Renal cortical epithelial cell (primary cell): Measurements from ENCODE around the gene ERBB4. TPM values are rescaled to one million over a fixed set of nuclear protein-coding genes. Genes with fewer than 3 reads are reported as not detected.
"Not testable (repeated sequence)": the region's sequence is repeated elsewhere in the genome, so short reads cannot be mapped to it uniquely, and the experiment has no call there.

Experiments used
- DNase-seq: peaks from one replicate; pipeline ENCODE4 v3.0.0-alpha.2; 2011; ENCODE audit warnings: low read depth
- total RNA-seq: library from RNA; depleted of rRNA; stranded (reverse); fragments of >200 nt; gene quantifications from 2 replicates; pipeline ENCODE4 v1.2.3, GENCODE V29; 2014

Gene ERBB4
- total RNA-seq, 1 donor from 2014 or later, result 40.7 TPM

GRCh38 chr2:212153923-212154322, 384.7 kb downstream of the ERBB4 start:
- DNase-seq, result no peak

- peak; percentile 13 for DNase-seq
Observed at GRCh38 chr2:212147921-212148513, 390.6 kb downstream of the ERBB4 start.

- DNase-seq, result no peak
Observed at GRCh38 chr2:212146416-212146815, 392.2 kb downstream of the ERBB4 start.

GRCh38 chr2:212145121-212145520, 393.5 kb downstream of the ERBB4 start:
- peak; percentile 60 for DNase-seq

GRCh38 chr2:212142631-212143030, 396.0 kb downstream of the ERBB4 start:
- no peak for DNase-seq

GRCh38 chr2:212141499-212141898, 397.1 kb downstream of the ERBB4 start:
- no peak for DNase-seq

- DNase-seq, result no peak
Observed at GRCh38 chr2:212136216-212136795, 402.3 kb downstream of the ERBB4 start.

GRCh38 chr2:212135739-212136138, 402.9 kb downstream of the ERBB4 start:
- no peak for DNase-seq

GRCh38 chr2:212133337-212133736, 405.3 kb downstream of the ERBB4 start:
- DNase-seq, result no peak

GRCh38 chr2:212124598-212124997, 414.0 kb downstream of the ERBB4 start:
- no peak for DNase-seq

- no peak for DNase-seq
Observed at GRCh38 chr2:212119591-212119990, 419.0 kb downstream of the ERBB4 start.

GRCh38 chr2:212117926-212118325, 420.7 kb downstream of the ERBB4 start:
- no peak for DNase-seq

GRCh38 chr2:212114489-212114888, 424.1 kb downstream of the ERBB4 start:
- no peak for DNase-seq

- DNase-seq, result no peak
Observed at GRCh38 chr2:212112401-212112800, 426.2 kb downstream of the ERBB4 start.

- DNase-seq, result peak; percentile 4
Observed at GRCh38 chr2:212109792-212110680, 428.6 kb downstream of the ERBB4 start.

- DNase-seq, result no peak
Observed at GRCh38 chr2:212109217-212109616, 429.4 kb downstream of the ERBB4 start.

GRCh38 chr2:212107989-212108388, 430.6 kb downstream of the ERBB4 start:
- no peak for DNase-seq

- DNase-seq, result no peak
Observed at GRCh38 chr2:212107014-212107413, 431.6 kb downstream of the ERBB4 start.

- not testable (repeated sequence) for DNase-seq
Observed at GRCh38 chr2:212106536-212106935, 432.1 kb downstream of the ERBB4 start.

GRCh38 chr2:212099658-212100057, 438.9 kb downstream of the ERBB4 start:
- DNase-seq, result no peak

- DNase-seq, result no peak
Observed at GRCh38 chr2:212098966-212099365, 439.6 kb downstream of the ERBB4 start.

- DNase-seq, result no peak
Observed at GRCh38 chr2:212097001-212097400, 441.6 kb downstream of the ERBB4 start.

GRCh38 chr2:212089873-212090272, 448.7 kb downstream of the ERBB4 start:
- no peak for DNase-seq
